Measurements from ENCODE around the gene PBX4. TPM values are rescaled to one million over a fixed set of nuclear protein-coding genes. Genes with fewer than 3 reads are reported as not detected.
A peak's percentile ranks its signal among the peaks of the same experiment; 100 is the strongest.

PBX4 gene
- total RNA-seq, 1 donor from 2014 or later: 56.1 TPM

DNA sequence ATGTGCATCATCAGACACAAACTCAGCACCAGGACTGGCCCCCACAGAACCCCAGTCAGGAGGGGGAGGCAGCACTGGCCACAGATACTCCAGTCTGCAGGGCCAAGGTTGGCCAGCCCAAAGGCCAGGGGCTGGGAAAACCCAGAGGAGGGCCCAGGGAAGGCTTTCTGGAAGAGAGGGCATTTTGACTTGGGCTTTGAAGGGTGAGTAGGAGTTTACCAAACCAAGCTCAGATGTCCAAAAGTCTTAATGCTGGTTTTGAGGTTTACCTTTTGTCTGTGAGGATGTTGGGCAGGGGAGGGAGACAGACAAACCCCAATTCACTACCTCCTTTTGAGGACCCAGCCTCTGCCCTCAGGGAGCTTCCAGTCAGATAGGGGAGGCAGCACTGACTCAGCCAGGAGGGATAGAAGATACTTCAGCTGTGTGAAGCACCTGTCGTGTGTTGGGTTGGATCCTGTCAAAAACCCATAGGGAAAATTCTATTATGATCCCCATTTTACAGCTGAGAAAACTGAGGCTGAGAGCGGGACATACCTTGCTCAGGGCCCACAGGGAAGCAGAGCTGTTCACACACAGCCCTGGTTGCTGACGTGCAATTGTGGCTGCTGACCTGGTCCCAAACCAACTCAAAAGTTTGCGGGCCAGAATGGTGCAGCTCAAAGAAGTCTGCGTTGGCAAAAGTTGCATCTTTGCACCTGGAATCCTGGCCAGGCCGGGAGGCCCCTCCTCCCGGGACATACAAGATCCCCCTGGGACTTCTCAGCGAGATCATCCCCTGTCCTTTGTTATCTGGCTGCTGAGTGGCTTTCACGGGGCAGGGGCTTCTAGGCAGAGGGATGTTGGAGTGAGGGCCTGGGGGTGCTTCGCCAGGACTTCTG is 67.3 kb downstream of the PBX4 start:
- H3K4me1 Mint-ChIP-seq (ENCODE audit: low read depth, unreplicated experiment): peaks cover 14% of the 10 kb centered on the region
- H3K36me3 Mint-ChIP-seq (ENCODE audit: unreplicated experiment): peaks cover 5% of the 10 kb centered on the region
- TF ChIP-seq, protein P1, sequence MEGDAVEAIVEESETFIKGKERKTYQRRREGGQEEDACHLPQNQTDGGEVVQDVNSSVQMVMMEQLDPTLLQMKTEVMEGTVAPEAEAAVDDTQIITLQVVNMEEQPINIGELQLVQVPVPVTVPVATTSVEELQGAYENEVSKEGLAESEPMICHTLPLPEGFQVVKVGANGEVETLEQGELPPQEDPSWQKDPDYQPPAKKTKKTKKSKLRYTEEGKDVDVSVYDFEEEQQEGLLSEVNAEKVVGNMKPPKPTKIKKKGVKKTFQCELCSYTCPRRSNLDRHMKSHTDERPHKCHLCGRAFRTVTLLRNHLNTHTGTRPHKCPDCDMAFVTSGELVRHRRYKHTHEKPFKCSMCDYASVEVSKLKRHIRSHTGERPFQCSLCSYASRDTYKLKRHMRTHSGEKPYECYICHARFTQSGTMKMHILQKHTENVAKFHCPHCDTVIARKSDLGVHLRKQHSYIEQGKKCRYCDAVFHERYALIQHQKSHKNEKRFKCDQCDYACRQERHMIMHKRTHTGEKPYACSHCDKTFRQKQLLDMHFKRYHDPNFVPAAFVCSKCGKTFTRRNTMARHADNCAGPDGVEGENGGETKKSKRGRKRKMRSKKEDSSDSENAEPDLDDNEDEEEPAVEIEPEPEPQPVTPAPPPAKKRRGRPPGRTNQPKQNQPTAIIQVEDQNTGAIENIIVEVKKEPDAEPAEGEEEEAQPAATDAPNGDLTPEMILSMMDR (IDR thresholded peaks at IDR 0.05; ENCODE audit: partially characterized antibody, unreplicated experiment): no peak
- peaks cover 7% of the 10 kb centered on the region for H3K9me3 Mint-ChIP-seq (ENCODE audit: unreplicated experiment)
- peaks cover 7% of the 10 kb centered on the region for H3K27me3 Mint-ChIP-seq (ENCODE audit: unreplicated experiment)
- no peak for DNase-seq
- H3K27ac Mint-ChIP-seq (ENCODE audit: unreplicated experiment): no peak overlapping the region
- H3K4me3 Mint-ChIP-seq (ENCODE audit: unreplicated experiment): no peak overlapping the region

DNA sequence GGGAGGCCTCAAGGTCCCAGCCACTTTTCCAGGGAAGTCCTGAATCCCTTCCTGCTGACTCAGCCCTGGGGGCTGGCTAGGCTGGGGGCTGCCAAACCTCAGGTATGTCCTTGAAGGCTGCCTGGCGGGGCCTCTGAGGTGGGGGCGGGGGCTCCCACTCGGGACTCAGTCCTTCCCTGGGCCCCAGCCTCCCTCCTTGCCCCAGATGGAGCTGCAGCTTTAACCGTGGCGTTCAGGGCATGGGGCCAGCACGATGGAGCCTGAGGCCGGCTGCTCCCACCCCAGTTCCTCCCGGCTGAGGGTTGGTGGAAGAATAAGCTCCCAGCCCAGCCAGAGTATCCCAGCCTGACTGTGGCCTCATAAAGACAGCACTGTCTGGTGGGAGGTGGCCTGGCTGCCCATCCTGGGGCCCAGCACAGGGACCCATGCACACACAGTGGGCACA is 68.0 kb downstream of the PBX4 start:
- peaks cover 15% of the 10 kb centered on the region for H3K4me1 Mint-ChIP-seq (ENCODE audit: low read depth, unreplicated experiment)
- TF ChIP-seq, protein P1 (IDR thresholded peaks at IDR 0.05; ENCODE audit: partially characterized antibody, unreplicated experiment): no peak
- no peak for DNase-seq
- no peak overlapping the region for H3K27ac Mint-ChIP-seq (ENCODE audit: unreplicated experiment)
- H3K36me3 Mint-ChIP-seq (ENCODE audit: unreplicated experiment): peaks cover 5% of the 10 kb centered on the region
- peaks cover 7% of the 10 kb centered on the region for H3K9me3 Mint-ChIP-seq (ENCODE audit: unreplicated experiment)
- peaks cover 7% of the 10 kb centered on the region for H3K27me3 Mint-ChIP-seq (ENCODE audit: unreplicated experiment)
- no peak overlapping the region for H3K4me3 Mint-ChIP-seq (ENCODE audit: unreplicated experiment)

DNA sequence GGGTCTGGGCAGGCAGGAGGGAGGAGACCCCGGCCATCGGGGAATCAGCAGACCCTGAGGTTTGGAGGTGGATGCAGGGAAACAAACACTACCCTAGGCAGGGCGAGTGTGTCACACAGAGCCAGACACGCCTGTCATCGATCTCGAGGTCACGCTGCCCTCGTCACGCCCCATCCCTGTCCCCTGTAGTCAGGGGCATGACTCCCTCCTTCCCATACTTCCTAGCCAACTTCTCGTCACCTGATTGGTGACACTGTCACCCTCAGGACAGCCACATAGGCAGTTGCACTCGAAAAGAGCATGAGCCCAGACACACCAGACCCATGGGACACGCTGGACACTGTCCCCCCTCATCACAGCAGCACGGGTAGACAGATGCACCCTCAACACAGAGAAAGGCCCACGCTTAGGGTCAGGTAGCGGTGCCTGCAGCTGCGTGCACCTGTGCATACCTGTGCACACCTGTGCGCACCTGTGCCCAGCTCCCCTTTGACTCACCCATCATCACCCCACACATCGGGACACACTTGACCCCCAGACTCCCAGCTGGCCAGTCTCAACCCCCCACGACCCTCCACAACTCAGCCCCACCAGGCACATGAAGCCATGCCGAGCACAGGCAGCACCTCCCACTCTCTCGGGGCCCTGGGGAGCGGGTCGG is 68.6 kb downstream of the PBX4 start:
- peaks cover 5% of the 10 kb centered on the region for H3K36me3 Mint-ChIP-seq (ENCODE audit: unreplicated experiment)
- no peak overlapping the region for H3K4me3 Mint-ChIP-seq (ENCODE audit: unreplicated experiment)
- DNase-seq: peak; percentile 15
- H3K4me1 Mint-ChIP-seq (ENCODE audit: low read depth, unreplicated experiment): peaks cover 15% of the 10 kb centered on the region
- TF ChIP-seq, protein P1 (IDR thresholded peaks at IDR 0.05; ENCODE audit: partially characterized antibody, unreplicated experiment): no peak
- H3K9me3 Mint-ChIP-seq (ENCODE audit: unreplicated experiment): peaks cover 7% of the 10 kb centered on the region
- peak overlapping the region; percentile 59 for H3K27ac Mint-ChIP-seq (ENCODE audit: unreplicated experiment)
- peaks cover 7% of the 10 kb centered on the region for H3K27me3 Mint-ChIP-seq (ENCODE audit: unreplicated experiment)

DNA sequence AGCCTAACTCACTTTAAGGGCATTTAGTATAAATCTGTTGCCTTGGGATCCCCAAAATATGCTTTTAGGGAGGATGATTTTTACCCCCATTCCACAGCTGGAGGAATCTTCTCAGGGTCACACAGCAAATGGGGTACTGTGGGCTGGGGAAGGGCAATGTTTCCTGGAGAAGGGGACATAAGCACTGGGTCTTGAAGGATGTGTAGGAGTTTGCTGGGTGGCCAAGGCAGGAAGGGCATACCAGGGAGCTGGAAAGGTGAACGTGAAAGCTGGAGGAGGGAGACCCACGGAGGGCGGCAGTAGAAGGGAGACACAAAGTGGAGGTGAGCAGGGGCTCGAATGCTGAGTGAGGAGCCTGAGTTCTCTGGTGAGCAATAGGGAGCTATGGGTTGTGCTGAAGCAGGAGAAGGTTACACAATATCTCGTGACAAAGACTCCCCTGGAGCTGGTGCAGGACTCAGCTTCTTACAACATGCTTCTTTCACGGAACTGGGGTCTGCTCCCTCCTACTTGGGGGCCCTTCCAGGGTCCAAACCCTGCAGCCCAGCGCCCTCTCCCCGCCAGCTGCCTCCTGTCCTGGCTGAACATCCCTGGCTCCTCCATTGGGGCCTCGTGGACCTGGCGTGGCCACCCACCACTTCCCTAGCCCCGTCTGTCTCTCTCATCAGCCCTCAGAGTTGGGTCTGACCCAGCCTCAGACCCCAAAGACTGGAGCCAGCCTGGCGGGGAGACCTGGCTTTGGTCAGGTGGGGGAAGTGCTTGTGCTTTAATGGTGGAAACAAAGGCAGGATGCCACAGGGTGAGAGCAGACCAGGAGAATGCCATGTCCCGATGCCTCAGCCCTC is 69.3 kb downstream of the PBX4 start:
- H3K27me3 Mint-ChIP-seq (ENCODE audit: unreplicated experiment): peaks cover 7% of the 10 kb centered on the region
- H3K9me3 Mint-ChIP-seq (ENCODE audit: unreplicated experiment): peaks cover 7% of the 10 kb centered on the region
- H3K27ac Mint-ChIP-seq (ENCODE audit: unreplicated experiment): no peak overlapping the region
- peaks cover 5% of the 10 kb centered on the region for H3K36me3 Mint-ChIP-seq (ENCODE audit: unreplicated experiment)
- no peak for DNase-seq
- no peak overlapping the region for H3K4me3 Mint-ChIP-seq (ENCODE audit: unreplicated experiment)
- TF ChIP-seq, protein P1 (IDR thresholded peaks at IDR 0.05; ENCODE audit: partially characterized antibody, unreplicated experiment): no peak
- H3K4me1 Mint-ChIP-seq (ENCODE audit: low read depth, unreplicated experiment): peaks cover 15% of the 10 kb centered on the region
